IPS-NIHi7 (cell line): Measurements from ENCODE around the gene AMBRA1.

Experiments
- DNase-seq: peaks from one replicate; pipeline ENCODE4 v3.0.0; 2012; ENCODE audit warnings: mixed read lengths; ENCODE audit errors: extremely low spot score

The AMBRA1 gene

GRCh38 chr11:46351148-46351547 lies 242.7 kb downstream of the AMBRA1 start:
- no peak for DNase-seq

GRCh38 chr11:46350695-46351094 lies 243.1 kb downstream of the AMBRA1 start:
- no peak for DNase-seq

- DNase-seq, result no peak
Measured at GRCh38 chr11:46348566-46349401, 245.0 kb downstream of the AMBRA1 start.

GRCh38 chr11:46347637-46348311 lies 246.0 kb downstream of the AMBRA1 start:
- DNase-seq, result no peak

DNA sequence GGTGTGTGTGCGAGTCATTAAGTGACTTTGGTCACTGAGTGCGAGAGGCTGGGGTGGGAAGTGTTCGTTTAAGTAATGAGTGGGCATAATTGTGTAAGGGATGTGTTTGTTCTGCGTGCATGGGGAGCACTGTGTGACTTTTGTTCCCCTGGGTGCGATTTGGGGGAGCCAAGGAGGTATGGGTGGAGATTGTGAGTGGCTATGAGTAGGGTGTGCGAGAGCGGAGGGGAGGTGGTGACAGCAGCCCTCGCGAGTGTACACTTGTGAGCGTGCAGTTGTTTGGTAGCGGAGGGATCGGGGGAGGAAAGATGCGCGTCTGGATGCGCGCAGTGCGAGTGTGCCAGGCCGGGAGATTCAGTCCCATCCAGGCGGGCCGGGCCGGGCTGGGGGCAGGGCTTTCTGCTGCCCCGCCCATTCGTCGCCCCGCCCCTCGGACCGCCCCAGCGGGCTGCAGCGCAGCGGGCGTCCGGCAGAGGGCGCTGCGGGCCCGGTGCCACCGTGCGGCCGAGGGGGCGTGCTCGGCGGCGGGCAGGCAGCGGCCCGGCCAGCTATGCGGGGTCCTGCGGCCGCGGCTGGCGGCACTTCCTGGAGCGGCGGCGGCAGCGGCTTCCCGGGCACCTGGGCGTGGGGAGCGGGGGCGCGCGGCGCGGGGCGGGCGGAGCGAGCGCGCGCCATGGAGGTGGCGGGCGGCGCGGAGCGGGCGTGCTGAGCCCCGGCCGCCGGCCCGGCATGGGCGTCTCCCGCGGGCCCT lies 246.8 kb downstream of the AMBRA1 start, which contains the start of gene DGKZ:
TSS of gene DGKZ (plus strand) at position 578 of the 751 bp plus-strand sequence. CDS start 197 bp downstream, outside the sequence.
- peak; percentile 91 for DNase-seq
